Skeletal muscle tissue (tissue), 4 donors: ENCODE data around the gene ZNF845. TPM values are rescaled to one million over a fixed set of nuclear protein-coding genes. Genes with fewer than 3 reads are reported as not detected.
"Not testable (repeated sequence)": the region's sequence is repeated elsewhere in the genome, so short reads cannot be mapped to it uniquely, and the experiment has no call there.

Experiments
- H3K27ac ChIP-seq: one replicate; pipeline ENCODE4 v1.7.0; 2013; ENCODE audit warnings: mild to moderate bottlenecking, low read depth, low read length, inconsistent platforms
- H3K27me3 ChIP-seq, 3 donors: one replicate each; pipeline ENCODE4 v1.7.0; 2013; ENCODE audit warnings: low read length in 3 of 3; ENCODE audit not compliant: control insufficient read depth in 3 of 3, insufficient read depth in 3 of 3
- H3K36me3 ChIP-seq, 3 donors: one replicate each; pipeline ENCODE4 v1.7.0; 2013; ENCODE audit warnings: low read length in 3 of 3; ENCODE audit not compliant: control insufficient read depth in 3 of 3, insufficient read depth in 3 of 3
- H3K4me1 ChIP-seq, 3 donors: one replicate each; pipeline ENCODE4 v1.7.0; 2013; ENCODE audit warnings: low read length in 3 of 3, mild to moderate bottlenecking in 3 of 3; ENCODE audit not compliant: control insufficient read depth in 3 of 3, insufficient read depth in 3 of 3
- H3K4me3 ChIP-seq, 3 donors: one replicate each; pipeline ENCODE4 v1.7.0; 2013; ENCODE audit warnings: low read length in 3 of 3
- H3K9ac ChIP-seq, 3 donors: one replicate each; pipeline ENCODE4 v1.7.0; 2013; ENCODE audit warnings: low read length in 3 of 3, mild to moderate bottlenecking in 3 of 3, moderate library complexity in 2 of 3, low read depth in 1 of 3
- H3K9me3 ChIP-seq, 3 donors: one replicate each; pipeline ENCODE4 v1.7.0; 2013; ENCODE audit warnings: low read length in 3 of 3; ENCODE audit not compliant: control insufficient read depth in 3 of 3
- total RNA-seq: library from RNA; depleted of rRNA; stranded (reverse); fragments of >200 nt; gene quantifications from one replicate; pipeline ENCODE4 v1.2.3, GENCODE V29; 2014
- donor health status: Osteomylitis.

Gene ZNF845
- 3.7 TPM for total RNA-seq

DNA sequence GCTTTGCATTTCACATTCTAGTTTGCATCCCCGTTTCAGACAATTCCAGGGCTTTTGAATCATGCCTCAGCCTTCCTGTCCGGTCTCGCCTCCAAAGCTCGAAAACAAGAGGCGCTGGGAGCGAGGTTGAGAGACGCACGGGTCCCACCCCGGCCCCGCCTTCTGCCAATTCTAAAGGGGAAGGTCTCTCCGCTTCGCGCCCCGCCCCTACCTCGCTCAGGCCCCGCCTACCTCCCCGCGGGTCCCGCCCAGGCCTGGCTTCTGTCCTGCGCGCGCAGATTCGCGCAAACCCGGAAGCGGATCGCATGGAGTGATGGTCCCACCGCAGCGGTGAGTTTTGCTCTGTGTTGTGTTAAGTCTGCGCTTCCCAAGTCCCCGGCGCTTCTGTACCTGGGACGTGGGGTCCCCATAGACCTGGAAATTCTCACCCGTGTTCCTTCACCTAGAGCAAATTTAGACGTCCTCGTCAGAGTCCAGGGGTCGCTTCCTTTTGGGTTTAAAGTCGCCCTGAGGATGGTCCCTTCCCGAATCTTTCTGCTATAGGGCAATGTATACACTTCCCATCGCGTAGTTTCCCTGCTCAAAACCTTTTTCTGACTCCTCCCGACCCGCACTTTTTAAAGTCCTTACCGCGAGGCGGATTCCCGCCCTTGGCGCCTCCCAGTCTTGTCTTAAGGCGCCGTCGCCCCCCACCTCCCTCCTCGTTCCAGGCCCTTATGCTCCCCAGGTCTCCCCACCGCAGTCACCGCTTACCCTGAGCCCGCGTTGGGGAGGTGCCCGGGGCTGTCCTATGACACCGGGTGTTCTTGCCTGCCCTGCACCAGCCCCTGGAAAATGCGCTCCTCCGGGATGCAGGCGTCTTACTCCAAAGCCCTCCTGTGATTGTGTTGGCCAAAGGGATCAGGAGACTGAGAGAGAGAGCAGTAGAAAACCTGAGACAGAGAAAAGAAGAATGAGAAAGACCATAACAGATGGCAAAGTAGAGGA, at the start of gene ZNF845:
TSS of gene ZNF845 (plus strand) at position 287 of the 987 bp plus-strand sequence. CDS start 7,559 bp downstream, outside the sequence.
- Histone ChIP-seq H3K27ac (peak within 1 kb of the TSS; percentile 44), H3K9ac (peak within 1 kb of the TSS; percentile 71 to 83 (median 75)), H3K4me3 (peak within 1 kb of the TSS; percentile 71 to 93 (median 79)), H3K27me3 (no peaks in the 10 kb centered on the region), H3K4me1 (peaks cover 0 to 7% (median 0%) of the 10 kb centered on the region in 3 donors), H3K9me3 (peaks cover under 1 to 4% (median 2%) of the 10 kb centered on the region in 3 donors), H3K36me3 (peaks cover 0 to 2% (median 0%) of the 10 kb centered on the region in 3 donors)

DNA sequence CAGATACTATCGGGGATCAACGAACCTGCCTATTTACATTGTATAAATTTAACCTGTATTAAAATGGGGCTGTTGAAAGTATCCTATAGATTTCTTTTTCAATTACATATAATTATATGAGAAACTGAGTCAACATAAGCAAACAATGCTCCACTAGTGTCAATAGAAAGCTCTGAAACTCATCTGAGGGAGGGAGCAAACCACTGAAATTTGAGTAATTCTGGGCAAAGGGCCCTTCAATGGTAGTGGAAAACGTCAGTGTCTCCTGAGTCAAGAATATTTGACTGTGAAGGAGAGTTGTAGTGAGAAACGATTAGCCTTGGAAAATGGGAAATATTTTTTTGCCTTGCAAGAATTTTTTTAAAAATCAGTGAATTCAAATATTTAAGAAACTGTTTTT, 48.5 kb upstream of the ZNF845 start:
- Histone ChIP-seq H3K27me3 (no peaks in the 10 kb centered on the region), H3K4me3 (no peak overlapping the region), H3K9me3 (no peaks in the 10 kb centered on the region), H3K27ac (no peak overlapping the region), H3K9ac (no peak overlapping the region), H3K36me3 (no peaks in the 10 kb centered on the region), H3K4me1 (no peaks in the 10 kb centered on the region)

DNA sequence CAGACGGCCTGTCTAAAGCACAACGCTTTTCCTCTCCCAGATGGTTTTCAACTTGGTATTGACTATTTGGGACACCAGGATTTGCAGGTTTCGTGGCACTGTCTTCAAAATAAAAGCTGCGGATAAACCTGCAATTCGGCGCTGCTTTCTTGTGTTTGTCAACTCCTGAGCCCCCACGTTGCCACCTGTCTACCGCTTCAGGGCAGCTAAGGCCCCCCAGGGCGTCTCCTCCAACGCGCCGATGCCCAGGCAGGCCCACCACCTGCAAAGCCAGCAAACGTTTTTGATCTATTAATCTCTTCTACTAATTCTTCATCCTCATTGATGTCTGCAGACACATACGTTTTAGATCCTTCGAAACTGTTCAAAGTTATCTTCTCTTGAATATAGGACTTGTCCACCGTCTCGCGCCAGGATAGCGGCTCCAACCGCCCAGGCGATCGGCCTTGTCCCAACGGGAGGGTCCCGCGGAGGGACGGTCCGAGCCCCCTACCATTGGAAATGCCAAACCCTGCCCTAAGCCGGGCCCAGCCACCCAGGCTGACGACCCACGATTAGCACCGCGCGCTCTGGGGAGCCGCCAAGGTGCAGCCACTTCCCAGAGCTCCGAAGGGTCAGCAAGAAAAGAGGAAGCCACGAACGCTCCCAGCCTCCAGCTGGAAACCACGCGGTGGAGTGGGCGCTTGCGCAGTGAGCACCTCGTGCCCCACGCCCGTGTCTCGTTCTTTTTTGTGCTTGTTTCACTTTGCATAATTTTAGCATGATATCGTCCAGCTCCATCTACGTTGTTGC, 42.6 kb upstream of the ZNF845 start:
- Histone ChIP-seq H3K9ac (no peak overlapping the region), H3K9me3 (peaks cover 3 to 9% (median 8%) of the 10 kb centered on the region in 3 donors), H3K27ac (no peak overlapping the region), H3K27me3 (no peaks in the 10 kb centered on the region), H3K4me1 (no peaks in the 10 kb centered on the region), H3K36me3 (no peaks in the 10 kb centered on the region), H3K4me3 (no peak overlapping the region)

DNA sequence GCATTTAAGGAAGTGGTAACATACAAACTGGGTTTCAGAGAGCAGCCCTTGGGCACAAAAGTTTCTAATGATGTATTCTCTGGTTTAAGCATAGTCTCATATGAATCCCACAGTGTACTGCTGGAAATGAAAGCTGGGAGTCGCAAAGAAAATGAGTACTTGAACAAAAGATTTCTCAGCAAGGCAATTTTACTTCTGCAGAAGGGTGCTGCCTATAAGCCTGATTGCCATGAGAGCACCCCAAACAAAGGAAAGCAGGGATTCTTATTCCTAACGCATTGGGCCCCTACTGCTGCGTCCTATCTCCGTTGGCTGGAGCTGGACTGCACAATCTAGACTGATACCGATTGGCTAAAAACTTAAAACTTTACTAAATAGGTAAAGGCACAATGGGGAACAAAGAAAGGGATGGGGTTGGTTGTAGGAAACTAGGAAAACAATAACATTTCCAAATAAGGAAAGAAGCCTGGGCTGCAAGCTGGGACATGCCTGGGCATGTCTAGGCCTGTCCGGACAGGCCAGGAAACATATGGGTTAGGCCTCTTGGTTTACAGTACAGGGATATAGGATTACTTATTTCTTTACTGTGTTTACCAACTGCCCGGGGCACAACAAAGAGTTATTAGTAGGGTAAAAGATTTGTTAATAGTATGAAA, 38.6 kb upstream of the ZNF845 start:
- Histone ChIP-seq H3K36me3 (no peaks in the 10 kb centered on the region), H3K4me3 (no peak overlapping the region), H3K27me3 (no peaks in the 10 kb centered on the region), H3K27ac (no peak overlapping the region), H3K9me3 (peaks cover 5 to 9% (median 8%) of the 10 kb centered on the region in 3 donors), H3K9ac (no peak overlapping the region), H3K4me1 (no peaks in the 10 kb centered on the region)

DNA sequence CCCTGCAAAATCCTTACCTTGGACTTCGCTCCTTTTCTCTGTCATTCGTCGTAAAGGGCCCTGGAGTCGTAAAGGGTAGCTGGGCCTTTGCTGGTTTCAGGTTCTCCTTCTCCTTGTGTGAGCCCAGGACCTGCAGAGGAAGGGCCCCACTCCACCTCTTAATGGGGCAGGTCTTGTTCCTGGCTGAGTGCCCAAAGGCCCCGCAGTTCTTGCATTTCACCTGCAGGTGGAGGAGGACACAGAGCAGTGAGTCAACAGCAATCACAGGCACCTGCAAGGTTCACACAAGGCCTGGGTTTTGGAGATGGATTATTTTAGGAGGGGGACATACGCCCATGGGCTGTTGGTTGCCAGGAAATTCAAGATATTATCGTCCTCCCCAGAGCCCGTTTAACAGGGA, 32.2 kb upstream of the ZNF845 start:
- not testable (repeated sequence) for H3K4me1 ChIP-seq, H3K27ac ChIP-seq, H3K36me3 ChIP-seq, H3K27me3 ChIP-seq, H3K9me3 ChIP-seq, H3K9ac ChIP-seq, H3K4me3 ChIP-seq

DNA sequence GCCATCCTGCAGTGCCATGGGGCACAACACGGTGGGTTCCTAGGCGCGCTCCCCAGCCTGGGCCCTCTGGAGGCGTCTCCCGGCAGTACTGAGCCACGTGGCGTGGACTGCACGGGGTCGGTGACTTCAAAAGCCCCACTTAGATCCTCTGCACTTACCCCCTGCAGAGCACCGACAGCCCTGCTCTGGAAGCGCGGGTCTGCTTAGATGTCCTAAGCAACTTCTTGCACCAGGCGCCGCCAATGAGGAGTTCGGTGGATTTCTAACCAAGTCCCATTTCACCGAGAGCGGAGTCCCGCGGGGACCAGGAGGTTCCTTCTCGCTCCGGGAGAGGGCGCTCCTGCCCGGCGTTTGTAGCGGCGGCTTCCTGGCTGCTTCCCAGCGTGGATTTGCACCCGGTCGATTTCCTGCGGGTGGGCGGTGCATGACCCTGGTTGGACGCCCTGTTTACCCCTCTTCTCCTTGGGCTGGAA, 25.2 kb upstream of the ZNF845 start:
- H3K27me3 ChIP-seq, result peaks cover 0 to 32% (median 5%) of the 10 kb centered on the region in 3 donors
- H3K9ac ChIP-seq, result no peak overlapping the region
- H3K4me3 ChIP-seq, result no peak overlapping the region

DNA sequence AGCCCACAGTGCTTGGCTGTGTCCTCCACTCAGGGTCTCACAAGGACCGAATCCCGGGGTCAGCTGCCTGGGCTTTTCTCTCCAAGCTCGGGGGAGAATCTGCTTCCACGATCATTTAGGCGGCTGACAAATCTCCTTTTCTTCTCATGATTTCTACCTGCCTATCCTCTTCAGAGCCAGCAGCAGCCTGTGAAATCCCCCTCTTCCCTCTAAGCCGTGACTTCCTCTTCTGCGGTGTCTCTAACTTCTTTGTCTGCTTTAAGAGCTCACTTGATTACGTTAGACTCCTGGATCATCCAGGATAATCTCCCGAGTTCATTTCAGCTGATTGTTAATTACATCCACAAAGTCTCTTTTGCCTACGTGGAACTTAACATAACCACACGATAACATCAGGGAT, 22.5 kb upstream of the ZNF845 start:
- Histone ChIP-seq H3K27me3 (peaks cover 0 to 31% (median 5%) of the 10 kb centered on the region in 3 donors), H3K27ac (no peak overlapping the region), H3K9me3 (peaks cover 0 to 8% (median 4%) of the 10 kb centered on the region in 3 donors), H3K4me3 (no peak overlapping the region), H3K4me1 (no peaks in the 10 kb centered on the region), H3K36me3 (no peaks in the 10 kb centered on the region), H3K9ac (no peak overlapping the region)

More for the DNA sequence above, 25.2 kb upstream of the ZNF845 start:
- H3K27ac ChIP-seq, result no peak overlapping the region
- no peaks in the 10 kb centered on the region for H3K36me3 ChIP-seq
- H3K4me1 ChIP-seq, result no peaks in the 10 kb centered on the region
- H3K9me3 ChIP-seq, result peaks cover 0 to 12% (median 4%) of the 10 kb centered on the region in 3 donors

DNA sequence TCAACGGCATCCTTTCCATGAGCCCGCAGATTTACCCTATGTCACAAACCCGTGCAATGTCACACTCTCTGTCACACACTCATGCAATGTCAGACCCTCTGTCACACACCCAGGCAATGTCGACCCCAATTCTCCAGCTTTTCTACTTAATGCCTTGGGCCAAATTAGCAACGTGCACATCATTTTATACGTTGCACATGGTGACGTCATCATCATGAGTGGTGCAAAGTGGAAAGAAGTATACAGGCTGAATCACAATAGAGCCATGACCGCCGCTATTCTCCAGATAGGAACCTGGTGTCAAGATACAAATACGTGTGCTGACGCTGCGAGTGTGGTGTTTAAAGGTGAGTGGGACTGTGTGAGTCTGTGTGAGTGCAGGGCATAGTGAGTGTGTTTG, 21.7 kb upstream of the ZNF845 start:
- Histone ChIP-seq H3K4me3 (no peak overlapping the region), H3K36me3 (no peaks in the 10 kb centered on the region), H3K27me3 (peaks cover 0 to 25% (median 5%) of the 10 kb centered on the region in 3 donors), H3K4me1 (no peaks in the 10 kb centered on the region), H3K27ac (no peak overlapping the region), H3K9me3 (peaks cover 0 to 5% (median 4%) of the 10 kb centered on the region in 3 donors), H3K9ac (no peak overlapping the region)

DNA sequence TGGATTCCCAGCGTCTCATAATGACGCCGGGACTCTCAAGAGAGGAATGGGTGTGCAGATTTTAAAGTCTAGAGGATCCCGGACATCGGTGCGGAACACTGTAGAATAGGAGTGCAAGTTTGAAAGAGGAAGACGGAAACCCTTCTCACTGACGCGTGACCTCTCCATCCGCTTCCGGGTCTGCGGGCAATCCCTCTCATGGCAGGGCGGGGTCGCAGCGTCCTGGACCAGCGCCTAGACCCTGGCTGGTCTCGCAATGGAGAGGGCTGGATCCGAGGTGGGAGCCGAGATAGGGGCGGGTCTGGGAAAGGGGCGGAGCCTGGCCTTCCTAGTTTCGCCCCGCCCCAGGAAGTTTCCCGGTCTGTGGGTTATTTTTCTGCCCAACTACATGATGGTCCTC, 4.6 kb upstream of the ZNF845 start:
- H3K4me1 ChIP-seq, result peaks cover 0 to 2% (median 0%) of the 10 kb centered on the region in 3 donors
- no peaks in the 10 kb centered on the region for H3K27me3 ChIP-seq
- peak overlapping the region in 2 of 3 donors; percentile 30 to 41 for H3K4me3 ChIP-seq
- no peak overlapping the region for H3K9ac ChIP-seq
- peaks cover 7 to 10% (median 10%) of the 10 kb centered on the region in 3 donors for H3K9me3 ChIP-seq
- no peaks in the 10 kb centered on the region for H3K36me3 ChIP-seq
- no peak overlapping the region for H3K27ac ChIP-seq
